ENCODE results near the gene SYNE3.

The SYNE3 gene

GRCh38 chr14:95471476-95471875, 45.0 kb downstream of the SYNE3 start:
- no peak for DNase-seq

GRCh38 chr14:95471016-95471415, 45.4 kb downstream of the SYNE3 start:
- DNase-seq, result no peak

- DNase-seq, result no peak
Observed at GRCh38 chr14:95469134-95469481, 47.3 kb downstream of the SYNE3 start.

- no peak for DNase-seq
Observed at GRCh38 chr14:95468448-95469133, 47.9 kb downstream of the SYNE3 start.

GRCh38 chr14:95467657-95468056, 48.8 kb downstream of the SYNE3 start:
- peak; percentile 37 for DNase-seq

- DNase-seq, result no peak
Observed at GRCh38 chr14:95467232-95467631, 49.2 kb downstream of the SYNE3 start.

All from DMS53 (cell line).